SK-N-SH (cell line): ENCODE measurements around the gene PRPF4.

Source experiments
- GABPA ChIP-seq: IDR thresholded peaks from 2 replicates; pipeline ENCODE4 v1.4.0; 2012; ENCODE audit warnings: low read depth, mild to moderate bottlenecking
- TF ChIP-seq, protein P1 (sequence below): IDR thresholded peaks from 2 replicates; pipeline ENCODE4 v1.4.0; 2012; ENCODE audit warnings: low read depth, borderline replicate concordance
- TF ChIP-seq, protein P2 (sequence below): IDR thresholded peaks from 2 replicates; pipeline ENCODE4; 2012

DNA sequence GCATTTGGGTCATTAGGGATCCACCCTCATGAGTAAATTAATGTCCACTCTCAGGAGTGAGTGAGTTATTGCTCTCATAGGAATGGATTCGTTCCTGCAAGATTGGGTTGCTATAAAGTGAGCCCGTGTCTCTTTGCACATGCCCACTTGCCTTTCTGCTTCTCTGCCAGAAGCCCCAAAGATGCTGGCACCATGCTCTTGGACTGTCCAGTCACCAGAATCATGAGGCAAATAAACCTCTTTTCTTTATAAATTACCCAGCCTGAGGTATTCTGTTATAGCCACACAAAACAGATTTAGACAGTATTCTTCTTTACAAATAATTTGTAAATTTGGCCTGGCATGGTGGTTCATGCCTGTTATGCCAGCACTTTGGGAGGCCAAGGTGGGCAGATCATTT lies 24.7 kb upstream of the PRPF4 start:
- TF ChIP-seq, protein P1, sequence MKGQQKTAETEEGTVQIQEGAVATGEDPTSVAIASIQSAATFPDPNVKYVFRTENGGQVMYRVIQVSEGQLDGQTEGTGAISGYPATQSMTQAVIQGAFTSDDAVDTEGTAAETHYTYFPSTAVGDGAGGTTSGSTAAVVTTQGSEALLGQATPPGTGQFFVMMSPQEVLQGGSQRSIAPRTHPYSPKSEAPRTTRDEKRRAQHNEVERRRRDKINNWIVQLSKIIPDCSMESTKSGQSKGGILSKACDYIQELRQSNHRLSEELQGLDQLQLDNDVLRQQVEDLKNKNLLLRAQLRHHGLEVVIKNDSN: no peak
- TF ChIP-seq, protein P2, sequence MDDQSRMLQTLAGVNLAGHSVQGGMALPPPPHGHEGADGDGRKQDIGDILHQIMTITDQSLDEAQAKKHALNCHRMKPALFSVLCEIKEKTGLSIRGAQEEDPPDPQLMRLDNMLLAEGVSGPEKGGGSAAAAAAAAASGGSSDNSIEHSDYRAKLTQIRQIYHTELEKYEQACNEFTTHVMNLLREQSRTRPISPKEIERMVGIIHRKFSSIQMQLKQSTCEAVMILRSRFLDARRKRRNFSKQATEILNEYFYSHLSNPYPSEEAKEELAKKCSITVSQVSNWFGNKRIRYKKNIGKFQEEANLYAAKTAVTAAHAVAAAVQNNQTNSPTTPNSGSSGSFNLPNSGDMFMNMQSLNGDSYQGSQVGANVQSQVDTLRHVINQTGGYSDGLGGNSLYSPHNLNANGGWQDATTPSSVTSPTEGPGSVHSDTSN: no peak
- TF ChIP-seq GABPA: no peak
